Breast epithelium (tissue), 3 donors: ENCODE data around the gene ATRX.

ENCODE experiments used
- CTCF ChIP-seq, 3 donors: fragments of 450-650 bp; IDR thresholded peaks; one replicate each; pipeline ENCODE4 v1.5.1; 2016 to 2017; ENCODE audit warnings: antibody characterized with exemption in 3 of 3, mild to moderate bottlenecking in 3 of 3, moderate library complexity in 3 of 3
- POLR2A ChIP-seq: fragments of 450-650 bp; IDR thresholded peaks from one replicate; pipeline ENCODE4 v1.6.1; 2016; ENCODE audit warnings: antibody characterized with exemption, mild to moderate bottlenecking, moderate library complexity
- POLR2AphosphoS5 ChIP-seq, 3 donors: sonication (generic); formaldehyde crosslinking; IDR thresholded peaks; one replicate each; pipeline ENCODE4 v1.6.1; 2017; ENCODE audit warnings: antibody characterized with exemption in 3 of 3

GRCh38 chrX:77565278-77565677, 220.7 kb downstream of the ATRX start:
- TF ChIP-seq CTCF (IDR thresholded peaks at IDR 0.05), result no peak
- TF ChIP-seq POLR2AphosphoS5 (IDR thresholded peaks at IDR 0.05), result no peak
- no peak for TF ChIP-seq POLR2A
